HG03575 (cell line): ENCODE measurements around the gene ABR.
"Not testable (repeated sequence)": the region's sequence is repeated elsewhere in the genome, so short reads cannot be mapped to it uniquely, and the experiment has no call there.

Experiments used
- ATAC-seq: cut with Tn5 transposase; IDR thresholded peaks from one replicate; pipeline ENCODE4 v1.9.1; 2021; ENCODE audit not compliant: unreplicated experiment, insufficient number of reproducible peaks, low FRiP score; ENCODE audit errors: extremely low read depth

Gene ABR

DNA sequence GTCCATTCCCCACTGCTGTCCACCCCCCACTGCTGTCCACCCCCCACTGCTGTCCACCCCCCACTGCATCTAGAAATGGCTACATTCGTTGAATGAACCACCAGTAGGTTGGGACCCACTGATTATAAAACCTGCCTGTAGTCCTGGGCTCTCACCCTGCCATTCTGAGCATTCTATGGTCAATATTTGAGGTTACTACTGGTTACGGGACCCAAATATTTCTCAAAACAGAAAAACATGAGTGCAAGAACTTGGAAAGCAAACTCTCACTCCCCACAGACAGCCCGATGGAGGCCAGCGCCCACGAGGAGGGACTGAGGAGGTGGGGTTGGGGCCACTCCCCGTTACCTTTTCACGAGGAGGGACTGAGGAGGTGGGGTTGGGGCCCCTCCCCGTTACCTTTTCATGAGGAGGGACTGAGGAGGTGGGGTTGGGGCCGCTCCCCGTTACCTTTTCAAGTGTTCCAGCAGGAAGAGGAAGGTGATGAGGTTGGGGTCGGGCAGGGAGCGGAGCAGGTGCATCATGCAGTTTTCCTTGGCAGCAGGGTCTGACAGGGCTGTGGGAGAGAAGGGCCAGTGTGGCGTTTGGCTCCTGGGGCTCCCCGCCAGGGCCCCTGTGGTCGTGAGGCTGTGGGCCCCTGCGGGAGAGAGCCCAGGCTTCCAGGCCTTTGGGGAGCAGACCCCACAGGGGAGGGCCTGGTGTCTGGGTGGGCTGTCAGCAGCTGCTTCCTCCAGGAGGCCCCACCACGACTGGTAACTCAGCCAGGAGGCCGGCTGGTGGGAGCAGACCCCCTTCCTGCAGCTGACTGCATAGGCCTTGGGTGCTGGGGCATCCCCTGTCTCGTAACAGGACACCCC lies 170.3 kb downstream of the ABR start:
- ATAC-seq, result no peak

DNA sequence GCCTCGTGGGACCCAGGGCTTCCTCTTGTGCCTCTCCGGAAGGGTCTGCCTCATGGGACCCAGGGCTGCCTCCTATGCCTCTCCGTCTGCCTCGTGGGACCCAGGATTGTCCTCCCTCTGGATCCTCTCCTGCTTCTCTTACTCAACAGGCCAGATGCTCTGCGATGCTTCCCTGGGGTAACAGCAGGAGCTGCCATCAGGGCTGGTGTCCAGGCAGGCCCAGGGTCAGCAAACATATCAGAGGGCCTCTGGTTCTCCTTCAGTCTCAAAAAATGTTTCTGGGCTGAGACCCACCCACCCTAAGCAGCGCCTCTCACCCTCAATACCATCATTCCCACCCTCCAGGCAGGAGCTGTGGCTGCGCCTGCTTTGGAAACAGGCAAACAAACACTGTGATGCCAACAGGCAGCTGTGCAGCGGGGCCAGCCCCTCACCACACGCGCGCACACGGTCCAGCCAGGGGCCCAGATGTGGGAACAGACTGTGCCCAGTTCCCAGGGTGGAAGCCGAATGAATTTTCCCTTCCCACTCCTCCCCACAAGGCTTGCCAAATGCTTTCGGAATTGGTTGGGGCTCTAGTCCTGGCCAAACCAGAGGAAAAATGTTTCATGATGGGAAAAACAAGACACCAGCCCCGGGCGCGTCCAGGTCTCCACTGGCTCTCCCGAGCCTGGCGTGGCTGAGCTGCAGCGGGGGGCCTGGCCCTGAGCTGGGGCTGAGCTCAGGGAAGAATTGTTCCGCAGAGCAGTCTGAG lies 171.6 kb downstream of the ABR start:
- ATAC-seq, result no peak

DNA sequence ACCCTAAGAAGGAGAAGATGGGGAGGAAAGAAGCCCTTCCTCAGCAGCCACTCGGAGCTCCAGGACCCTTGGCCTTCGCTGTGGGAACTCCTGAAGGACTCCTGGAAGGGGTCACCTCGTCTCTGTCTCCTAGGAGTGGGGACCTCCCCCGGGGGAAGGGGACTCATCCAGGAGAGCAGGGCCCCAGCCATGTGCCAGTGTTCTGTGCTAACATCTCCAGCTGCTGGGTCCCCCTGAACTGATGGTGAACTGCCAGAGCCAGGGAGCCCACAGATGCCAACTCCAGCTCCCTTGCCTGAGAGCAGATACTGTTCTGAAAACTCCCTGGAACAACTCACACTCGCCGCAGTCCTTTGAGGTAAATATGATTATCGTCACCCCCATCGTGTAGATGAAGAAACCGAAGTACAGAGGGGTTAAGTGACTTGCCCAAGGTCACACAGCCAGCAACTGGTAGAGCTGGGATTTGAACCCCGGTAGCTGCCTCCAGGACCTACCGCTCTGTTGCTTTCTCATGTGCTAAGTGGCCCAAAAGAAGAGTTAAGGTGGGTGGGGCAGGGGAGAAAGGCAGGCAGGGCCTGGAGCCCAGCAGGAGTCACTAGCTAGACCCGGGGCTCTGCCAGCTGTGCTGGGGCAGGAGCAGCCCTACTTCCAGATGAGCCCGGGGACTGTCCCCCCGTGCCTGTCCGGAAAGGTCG lies 172.3 kb downstream of the ABR start:
- no peak for ATAC-seq

DNA sequence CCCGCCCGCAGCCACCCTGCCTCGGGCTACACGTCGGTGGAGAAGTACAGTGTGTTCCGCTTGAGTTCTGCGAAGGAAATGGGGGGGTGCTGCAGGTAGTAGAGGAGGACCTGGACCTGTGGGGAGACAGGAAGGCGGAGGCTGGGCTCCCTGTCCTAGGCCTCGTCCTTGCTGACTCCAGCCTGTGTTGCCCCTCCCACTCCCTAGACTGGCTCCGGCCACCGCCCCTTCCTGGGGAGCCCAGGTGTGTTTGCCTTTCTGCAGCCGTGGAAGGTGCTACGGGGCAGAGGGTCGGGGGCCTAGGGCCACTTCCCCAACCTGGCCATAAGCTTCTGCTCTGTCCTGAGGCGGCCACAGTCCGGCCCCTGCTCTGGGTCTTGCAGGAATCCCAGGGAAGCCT lies 173.7 kb downstream of the ABR start:
- no peak for ATAC-seq

DNA sequence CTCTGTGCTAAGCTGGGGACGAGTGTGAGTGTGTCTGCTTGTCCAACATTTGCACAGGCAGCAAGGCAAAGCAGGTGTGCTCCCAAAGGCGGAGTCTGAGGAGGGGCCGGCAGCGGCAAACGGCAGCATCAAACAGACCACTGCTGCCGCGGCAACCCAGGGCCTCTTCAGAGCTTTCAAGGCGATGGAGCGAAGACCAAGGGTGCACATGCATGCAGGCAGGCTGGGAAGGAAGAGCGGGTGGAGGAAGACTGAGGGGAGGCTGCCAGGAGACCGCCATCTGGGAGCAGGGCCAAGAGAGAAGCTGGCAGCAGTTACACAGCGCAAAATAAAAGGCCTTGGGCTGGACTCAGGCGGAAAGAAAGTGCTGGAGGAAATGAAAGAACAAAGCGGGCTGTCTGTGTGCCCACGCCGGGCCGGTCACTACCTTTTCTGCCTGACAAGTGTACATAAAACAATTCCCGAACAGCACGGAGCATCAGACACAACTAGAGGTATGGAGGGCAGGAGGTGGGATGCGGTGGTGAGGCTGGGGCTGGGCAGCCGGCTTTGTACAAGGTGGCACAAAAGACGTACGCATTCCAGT lies 174.3 kb downstream of the ABR start:
- no peak for ATAC-seq

DNA sequence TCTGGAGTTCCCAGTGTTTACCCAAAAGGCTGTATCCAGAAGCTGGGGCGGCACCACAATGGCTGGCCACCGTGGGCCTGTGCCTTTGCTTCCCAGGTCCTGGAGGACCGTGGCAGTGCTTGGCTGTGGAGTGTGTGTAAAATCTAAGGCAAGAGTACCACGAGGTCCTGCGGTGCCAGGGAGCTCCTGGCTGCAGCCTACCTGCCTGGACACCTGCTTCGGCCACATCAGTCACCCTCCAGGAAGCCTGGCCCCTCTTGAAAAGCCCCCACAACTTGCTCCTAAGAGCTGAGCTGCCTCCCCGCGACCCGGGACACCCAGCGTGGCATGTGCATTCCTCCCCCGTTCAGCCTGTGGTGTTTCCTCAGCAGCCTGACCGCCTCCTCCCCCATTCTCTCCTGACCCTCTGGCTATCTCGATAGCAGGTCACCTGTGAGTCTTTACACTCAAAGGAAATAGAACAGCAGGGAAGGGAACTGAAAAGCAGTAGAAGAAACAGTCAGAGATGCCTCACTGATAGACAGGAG lies 174.9 kb downstream of the ABR start:
- no peak for ATAC-seq

DNA sequence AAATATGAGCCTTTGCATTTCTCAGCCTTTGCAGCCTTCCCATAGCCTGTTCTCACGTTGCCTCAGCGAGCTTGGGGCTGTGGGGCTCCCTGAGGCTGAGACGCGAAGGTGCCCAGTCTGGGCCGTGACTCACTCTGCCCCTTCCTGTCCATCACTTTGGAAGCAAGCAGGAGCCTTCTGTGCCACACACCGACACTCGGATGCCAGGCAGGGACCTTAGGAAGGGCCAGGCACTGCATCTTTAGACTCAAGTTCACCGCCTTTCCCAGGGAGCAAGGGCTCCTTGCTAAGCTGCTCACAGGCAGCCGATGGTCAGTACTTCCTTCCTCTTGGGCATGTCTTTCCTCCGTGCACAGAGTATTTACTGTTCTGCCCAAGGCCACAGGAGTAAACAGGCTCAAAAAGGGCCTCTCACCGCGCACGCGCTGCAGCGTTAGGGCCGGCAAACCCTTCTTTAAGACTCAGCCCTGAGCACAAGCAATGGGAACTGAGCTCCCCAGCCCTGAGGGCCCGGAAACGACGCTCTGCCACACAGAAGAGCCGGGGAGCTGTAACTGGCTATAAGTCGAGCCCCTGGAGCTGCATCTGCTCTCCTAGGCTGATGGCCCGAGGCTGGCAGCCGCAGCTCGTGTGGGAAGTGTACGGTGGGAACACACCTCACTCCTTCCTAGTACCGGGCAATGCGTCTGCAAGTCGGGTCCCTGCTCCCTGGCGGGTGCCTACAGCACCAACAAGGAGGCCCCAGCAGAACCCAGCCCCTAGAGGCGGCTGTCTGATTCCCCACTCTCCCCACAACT lies 175.6 kb downstream of the ABR start:
- ATAC-seq, result no peak

DNA sequence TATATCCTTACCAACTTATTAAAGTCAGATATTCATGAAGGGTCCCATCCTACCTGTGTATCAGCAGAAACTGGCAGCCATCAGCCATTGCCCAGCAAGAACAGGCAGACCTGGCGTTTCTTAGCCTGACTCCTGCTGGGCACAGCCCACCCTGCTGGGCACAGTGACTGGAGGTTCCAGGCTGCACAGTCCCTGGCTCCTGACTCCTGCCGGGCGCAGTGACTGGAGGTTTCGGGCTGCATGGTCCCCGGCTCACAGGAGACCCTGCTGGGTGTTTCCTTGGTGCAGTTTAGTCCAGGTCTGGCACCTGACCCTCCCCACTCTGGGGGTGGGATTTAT lies 176.2 kb downstream of the ABR start:
- no peak for ATAC-seq

DNA sequence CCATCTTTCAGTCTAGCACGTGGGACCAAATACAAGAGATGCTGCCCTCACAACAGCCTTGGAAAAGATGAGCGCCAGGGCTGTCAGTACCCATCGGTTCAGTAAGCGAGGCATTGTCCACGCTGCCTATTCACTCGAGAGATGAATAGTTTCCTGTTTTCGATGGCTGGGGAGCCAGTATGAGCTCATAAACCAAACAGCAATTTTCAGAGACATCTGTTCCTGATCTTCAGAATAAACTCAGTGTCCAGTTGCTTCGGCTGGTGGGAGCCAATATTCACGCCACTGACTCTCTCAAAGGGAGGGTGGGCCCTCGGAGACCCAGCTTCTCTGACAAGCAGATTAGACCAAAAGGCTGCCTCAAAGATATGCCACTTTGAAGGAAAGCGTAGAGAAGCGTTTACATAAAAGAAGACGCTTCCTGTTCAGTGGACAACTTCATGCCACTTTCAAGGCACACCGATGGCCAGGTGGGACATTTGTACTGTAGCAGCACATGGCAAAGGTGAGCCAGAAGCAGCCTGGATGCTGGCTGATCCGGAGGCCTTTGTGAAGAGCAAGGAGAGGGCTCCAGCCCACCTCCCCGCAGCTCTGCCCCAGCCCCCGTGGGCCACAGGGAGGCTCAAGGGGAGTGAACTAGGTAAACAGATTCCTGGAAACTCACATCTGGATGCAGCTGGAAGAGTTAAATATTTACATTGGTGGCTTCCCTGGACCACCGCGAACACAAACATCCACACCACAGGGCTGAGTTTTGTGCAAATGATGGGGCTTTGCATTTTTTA lies 176.8 kb downstream of the ABR start:
- no peak for ATAC-seq

DNA sequence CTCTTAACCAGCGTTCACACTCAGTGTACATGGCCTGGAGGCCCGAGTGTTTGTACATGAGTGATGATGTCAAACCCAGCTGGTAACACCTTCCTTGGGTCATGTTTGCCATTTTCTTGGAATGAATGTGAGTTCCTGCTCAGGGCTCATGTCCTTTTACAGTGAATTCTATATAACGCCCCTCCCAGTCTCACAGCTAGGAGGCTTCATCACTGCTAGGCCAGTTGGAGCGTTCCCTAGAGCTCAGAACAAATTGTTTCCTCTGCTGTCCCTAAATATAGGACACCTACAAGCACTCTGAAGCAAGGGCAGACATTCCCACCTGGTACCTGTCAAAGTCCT lies 177.4 kb downstream of the ABR start:
- no peak for ATAC-seq

DNA sequence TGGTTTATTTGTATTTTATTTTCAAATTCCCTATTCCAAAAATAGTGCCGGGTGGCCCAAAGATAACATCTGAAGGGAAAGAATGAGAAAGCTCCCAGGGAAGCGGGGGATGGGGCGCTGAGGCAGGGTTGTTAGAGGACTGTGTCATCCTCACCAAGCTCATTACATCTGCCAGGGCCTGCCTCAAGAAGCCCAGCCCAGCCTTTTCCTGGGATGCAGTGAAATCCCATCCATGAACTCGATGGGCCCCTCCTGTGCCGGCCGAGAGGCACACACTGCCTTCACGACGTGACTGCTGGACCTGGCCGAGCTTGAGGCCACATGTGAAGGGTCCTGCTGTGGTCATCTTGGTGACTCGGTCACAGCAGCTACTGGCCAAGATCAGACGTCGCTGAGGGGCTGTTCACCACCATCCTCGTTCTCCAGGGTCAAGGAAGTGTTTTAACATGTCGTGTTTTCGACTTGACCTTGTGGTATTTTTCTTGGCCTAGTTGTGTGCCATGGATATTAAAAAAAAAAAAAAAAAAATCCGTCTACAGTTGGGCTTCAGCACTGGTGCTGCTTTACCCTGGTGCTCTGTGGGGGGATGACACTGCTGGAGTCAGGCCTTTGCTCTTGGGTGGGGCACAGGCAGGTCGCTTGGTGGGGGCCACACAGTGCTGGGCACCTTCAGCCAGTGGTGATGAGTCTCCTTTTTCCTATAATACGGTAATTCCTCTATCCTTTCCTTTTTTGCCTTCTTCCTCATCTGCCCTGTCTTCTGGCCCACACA lies 178.0 kb downstream of the ABR start:
- no peak for ATAC-seq

DNA sequence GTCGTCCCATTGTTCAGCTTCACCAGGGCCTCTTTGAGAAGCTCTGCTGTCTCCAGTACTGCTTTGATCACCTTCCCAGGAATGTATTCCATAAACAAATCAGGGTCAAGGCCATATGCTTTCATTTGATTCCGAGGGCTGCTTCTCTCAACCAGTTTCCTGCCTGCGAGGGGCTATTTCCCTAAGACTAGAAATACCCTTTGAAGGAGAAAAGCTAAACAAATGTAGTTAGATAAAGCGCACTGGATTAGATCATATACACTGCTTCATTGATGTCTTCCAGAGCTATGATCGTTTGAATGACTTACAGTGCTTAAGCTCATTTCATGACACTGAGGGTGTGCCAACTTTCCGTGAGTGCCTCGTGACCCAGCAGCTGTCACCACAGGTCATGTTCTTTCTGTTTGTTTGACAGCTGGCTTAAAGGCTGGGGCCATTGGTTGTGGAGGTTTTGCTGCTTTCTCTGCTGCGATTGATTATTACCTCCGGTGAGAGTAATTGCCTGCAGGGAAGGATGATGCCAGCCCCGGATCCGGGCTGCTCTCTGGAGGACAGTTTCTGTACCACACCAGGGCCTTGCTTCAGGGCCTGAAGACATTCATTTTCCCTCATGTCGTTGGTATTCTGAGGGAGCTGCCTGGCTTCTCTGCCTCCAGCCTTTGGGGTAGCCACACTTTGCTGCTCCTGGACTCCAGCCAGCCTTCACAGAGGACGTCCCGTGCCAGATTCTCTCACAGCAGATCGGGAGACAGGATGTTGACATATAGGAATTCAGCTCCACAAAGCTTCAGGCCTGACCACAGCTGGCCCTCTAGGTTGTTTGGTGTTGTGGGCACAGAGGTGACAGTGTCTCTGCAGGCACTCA lies 179.0 kb downstream of the ABR start:
- no peak for ATAC-seq

DNA sequence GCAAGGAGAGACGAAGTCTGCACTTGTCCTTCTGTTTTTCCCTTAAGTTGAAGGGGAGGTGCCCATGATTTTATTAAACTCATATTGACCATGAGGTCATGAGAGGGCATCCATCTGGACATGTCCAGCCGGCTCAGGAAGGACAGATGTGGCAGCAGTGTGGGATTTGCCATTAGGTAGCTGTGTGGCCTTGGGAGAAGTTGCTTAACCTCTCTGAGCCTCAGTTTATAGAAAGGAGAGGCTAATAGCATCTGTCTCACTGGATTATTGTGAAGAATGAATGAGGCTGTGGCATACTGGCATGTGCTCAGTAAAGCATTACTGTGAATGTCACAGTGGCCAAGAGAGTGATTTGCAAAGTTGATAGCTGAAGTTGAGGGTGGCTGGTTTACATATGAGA lies 181.7 kb downstream of the ABR start:
- ATAC-seq, result no peak

DNA sequence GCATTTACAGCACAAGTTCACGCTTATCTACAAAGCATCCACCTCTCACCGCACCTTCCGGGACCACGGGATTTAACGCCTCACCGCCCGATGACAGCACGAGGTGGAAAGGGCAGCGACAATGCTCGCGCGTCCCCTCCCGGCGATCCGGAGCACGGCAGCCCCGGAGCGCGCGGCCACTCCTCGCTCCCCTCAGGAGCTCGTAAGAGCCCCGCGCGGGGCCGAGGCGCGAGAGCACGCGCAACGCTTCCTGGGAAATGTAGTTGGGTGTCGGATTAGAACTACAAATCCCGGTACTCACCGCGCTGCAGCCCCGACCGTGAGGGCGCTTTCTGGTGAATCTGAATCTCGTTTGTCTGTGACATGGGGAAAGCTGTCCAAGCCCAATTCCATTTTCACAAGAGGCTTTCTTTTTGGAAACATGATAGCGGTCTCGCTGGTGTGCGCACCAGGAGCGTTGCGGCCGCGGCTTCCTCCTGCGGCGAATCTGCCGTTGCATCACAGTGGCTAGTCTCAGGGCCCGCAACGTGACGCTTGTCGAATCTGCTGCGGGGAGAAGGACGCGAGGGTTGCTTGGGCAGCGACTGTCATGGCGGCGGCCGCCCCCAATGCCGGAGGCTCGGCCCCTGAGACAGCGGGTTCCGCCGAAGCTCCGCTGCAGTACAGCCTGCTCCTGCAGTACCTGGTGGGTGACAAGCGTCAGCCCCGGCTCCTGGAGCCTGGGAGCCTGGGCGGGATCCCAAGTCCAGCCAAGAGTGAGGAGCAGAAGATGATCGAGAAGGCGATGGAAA lies 183.0 kb downstream of the ABR start, which contains the start of gene TIMM22:
TSS of gene TIMM22 (plus strand) at position 576 of the 791 bp plus-strand sequence. CDS start at position 590, 14 bp downstream.
- ATAC-seq, result peak; percentile 68

DNA sequence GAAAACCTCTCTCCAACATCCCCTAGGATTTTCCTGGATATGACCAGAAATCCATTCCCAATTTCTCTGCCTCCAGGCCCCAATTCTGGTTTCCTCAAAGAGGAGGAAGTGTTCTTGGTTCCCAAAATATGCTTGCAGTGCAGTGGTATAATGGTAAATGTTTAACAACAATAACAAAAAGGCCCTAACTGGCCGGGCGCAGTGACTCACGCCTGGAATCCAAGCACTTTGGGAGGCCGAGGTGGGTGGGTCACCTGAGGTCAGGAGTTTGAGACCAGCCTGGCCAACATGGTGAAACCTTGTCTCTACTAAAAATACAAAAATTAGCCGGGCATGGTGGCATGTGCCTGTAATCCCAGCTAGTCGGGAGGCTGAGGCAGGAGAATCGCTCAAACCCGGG lies 184.5 kb downstream of the ABR start:
- not testable (repeated sequence) for ATAC-seq

DNA sequence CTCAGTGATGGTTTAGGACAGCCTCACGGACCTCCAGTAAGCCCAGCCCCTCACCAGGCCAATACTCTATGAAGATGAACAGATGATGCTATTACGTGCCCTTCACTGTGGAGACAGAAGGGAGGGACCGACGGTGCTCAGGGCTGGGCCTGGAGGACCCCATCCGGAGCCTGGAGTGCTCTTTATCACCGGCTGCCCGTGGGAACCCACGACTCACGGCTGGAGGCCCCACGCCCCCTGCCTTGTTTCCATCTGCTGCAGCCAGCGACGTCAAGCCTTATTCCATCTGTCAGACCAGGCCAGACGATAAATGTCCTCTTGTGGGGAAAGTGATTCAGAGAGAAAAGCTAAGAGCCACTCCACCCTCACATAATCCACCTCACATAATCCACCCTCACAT lies 186.8 kb downstream of the ABR start:
- no peak for ATAC-seq
